Activated CD8-positive, alpha-beta T cell treated with anti-CD3 and anti-CD28 coated beads for 36 hours (primary cell): ENCODE results near the gene SLC23A1. TPM values are rescaled to one million over a fixed set of nuclear protein-coding genes. Genes with fewer than 3 reads are reported as not detected.
"Not testable (repeated sequence)": the region's sequence is repeated elsewhere in the genome, so short reads cannot be mapped to it uniquely, and the experiment has no call there.

Experiments used
- ATAC-seq: fragments of 200-7000 bp; cut with Tn5 transposase; one replicate; pipeline ENCODE4 v1.10.0; 2021; ENCODE audit warnings: mild to moderate bottlenecking, moderate library complexity
- CTCF ChIA-PET: fragments of 350-600 bp; sonication (Branson Sonifier 250); formaldehyde crosslinking; loops from one replicate; lab custom pipeline; 2021; ENCODE audit warnings: antibody characterized with exemption; lab: Charles Lee
- POLR2A ChIA-PET: fragments of 350-600 bp; sonication (Branson Sonifier 250); formaldehyde crosslinking; loops from one replicate; lab custom pipeline; 2021; ENCODE audit warnings: antibody characterized with exemption; lab: Charles Lee
- DNase-seq: peaks from one replicate; pipeline ENCODE4 v3.0.0-alpha.2; 2020
- H3K27ac Mint-ChIP-seq: one replicate; pipeline ENCODE4 v1.8.0; 2021; ENCODE audit warnings: mild to moderate bottlenecking, mixed read lengths
- H3K27me3 Mint-ChIP-seq: one replicate; pipeline ENCODE4 v1.8.0; 2021; ENCODE audit warnings: mixed read lengths
- H3K36me3 Mint-ChIP-seq: one replicate; pipeline ENCODE4 v1.8.0; 2021; ENCODE audit warnings: low read depth, mixed read lengths
- H3K4me1 Mint-ChIP-seq: one replicate; pipeline ENCODE4 v1.8.0; 2021; ENCODE audit warnings: low read depth, mixed read lengths
- H3K4me3 Mint-ChIP-seq: one replicate; pipeline ENCODE4 v1.8.0; 2021; ENCODE audit warnings: mild to moderate bottlenecking, moderate library complexity, mixed read lengths
- H3K9me3 Mint-ChIP-seq: one replicate; pipeline ENCODE4 v1.8.0; 2021; ENCODE audit warnings: mixed read lengths
- CTCF ChIP-seq: fragments of 200-600 bp; IDR thresholded peaks from one replicate; pipeline ENCODE4 v1.8.0; 2022; ENCODE audit warnings: antibody characterized with exemption, mild to moderate bottlenecking
- intact Hi-C: fragments of 100-400 bp; cut with micrococcal nuclease; formaldehyde crosslinking; loops from one replicate; pipeline ENCODE4 v1.10.0; 2022
- total RNA-seq, 2 experiments: library from RNA; stranded (reverse); gene quantifications; one replicate each; pipeline ENCODE4 v1.2.3, GENCODE V29; 2021

SLC23A1 gene
- total RNA-seq, 2 experiments from 2014 or later = 0.63 to 0.89 TPM

- Mint-ChIP-seq H3K36me3 (peaks cover 41% of the 10 kb centered on the region), H3K27me3 (no peaks in the 10 kb centered on the region), H3K4me3 (no peak overlapping the region), H3K9me3 (no peaks in the 10 kb centered on the region), H3K4me1 (peaks cover 6% of the 10 kb centered on the region), H3K27ac (no peak overlapping the region)
- ChIA-PET POLR2A (interaction anchor here (1.0 kb wide), 1 partner anchor 11 kb away, joined by 3 read pairs; no protein-coding TSS in a partner anchor), CTCF (no interaction called here)
- no peak for TF ChIP-seq CTCF
- DNase-seq (no peak), ATAC-seq (no peak)
- intact Hi-C loops = no loop called here
Measured at GRCh38 chr5:139363937-139364336, 19.2 kb downstream of the SLC23A1 start.

- POLR2A ChIA-PET = interaction anchor here (1.2 kb wide), 2 partner anchors 13 to 28 kb away, joined by 3 to 5 read pairs; partner anchors contain the start of gene MZB1
- no peak overlapping the region for H3K27ac Mint-ChIP-seq
- H3K4me3 Mint-ChIP-seq = no peak overlapping the region
- CTCF ChIA-PET = no interaction called here
- H3K36me3 Mint-ChIP-seq = peaks cover 36% of the 10 kb centered on the region
- intact Hi-C loops = no loop called here
- no peaks in the 10 kb centered on the region for H3K9me3 Mint-ChIP-seq
- ATAC-seq (no peak), DNase-seq (no peak)
- H3K27me3 Mint-ChIP-seq = no peaks in the 10 kb centered on the region
- no peak for TF ChIP-seq CTCF
- H3K4me1 Mint-ChIP-seq = peaks cover 18% of the 10 kb centered on the region
Measured at GRCh38 chr5:139361835-139362429, 21.2 kb downstream of the SLC23A1 start.

- H3K4me3 Mint-ChIP-seq = no peak overlapping the region
- ATAC-seq (no peak), DNase-seq (no peak)
- H3K27me3 Mint-ChIP-seq = no peaks in the 10 kb centered on the region
- ChIA-PET CTCF (interaction anchor here (0.9 kb wide), 1 partner anchor 14 kb away, joined by 3 read pairs; no protein-coding TSS in a partner anchor), POLR2A (interaction anchor here (0.7 to 1.2 kb wide), 2 partner anchors 30 to 66 kb away, joined by 4 to 5 read pairs; partner anchors contain the start of gene MZB1)
- intact Hi-C loops = no loop called here
- H3K36me3 Mint-ChIP-seq = peaks cover 28% of the 10 kb centered on the region
- no peak for TF ChIP-seq CTCF
- H3K9me3 Mint-ChIP-seq = no peaks in the 10 kb centered on the region
- H3K27ac Mint-ChIP-seq = no peak overlapping the region
- H3K4me1 Mint-ChIP-seq = peaks cover 23% of the 10 kb centered on the region
Measured at GRCh38 chr5:139360384-139360783, 22.7 kb downstream of the SLC23A1 start.

- POLR2A ChIA-PET = interaction anchor here (0.7 kb wide), 1 partner anchor 57 kb away, joined by 3 read pairs; no protein-coding TSS in a partner anchor
- Mint-ChIP-seq H3K9me3 (peaks cover 4% of the 10 kb centered on the region), H3K4me1 (peaks cover 24% of the 10 kb centered on the region), H3K27me3 (no peaks in the 10 kb centered on the region), H3K4me3 (no peak overlapping the region), H3K27ac (no peak overlapping the region), H3K36me3 (peaks cover 21% of the 10 kb centered on the region)
- intact Hi-C loops = no loop called here
- CTCF ChIA-PET = interaction anchor here (1.0 to 1.8 kb wide), 2 partner anchors 12 to 14 kb away, joined by 3 to 5 read pairs; no protein-coding TSS in a partner anchor
- ATAC-seq = no peak
- TF ChIP-seq CTCF = no peak
- DNase-seq = no peak
Measured at GRCh38 chr5:139358064-139358463, 25.0 kb downstream of the SLC23A1 start.

- peaks cover 15% of the 10 kb centered on the region for H3K36me3 Mint-ChIP-seq
- H3K27me3 Mint-ChIP-seq, POLR2A ChIA-PET, intact Hi-C loops, DNase-seq, H3K9me3 Mint-ChIP-seq, H3K27ac Mint-ChIP-seq, H3K4me3 Mint-ChIP-seq, ATAC-seq: not testable (repeated sequence)
- CTCF ChIA-PET = interaction anchor here (1.2 kb wide), 1 partner anchor 14 kb away, joined by 3 read pairs; the partner anchor contains the start of gene PAIP2
- H3K4me1 Mint-ChIP-seq = peaks cover 32% of the 10 kb centered on the region
Measured at GRCh38 chr5:139355900-139356299, 27.2 kb downstream of the SLC23A1 start.
